ENCODE measurements around the gene P2RY8.
"Not testable (repeated sequence)": the region's sequence is repeated elsewhere in the genome, so short reads cannot be mapped to it uniquely, and the experiment has no call there.

Gene P2RY8

DNA sequence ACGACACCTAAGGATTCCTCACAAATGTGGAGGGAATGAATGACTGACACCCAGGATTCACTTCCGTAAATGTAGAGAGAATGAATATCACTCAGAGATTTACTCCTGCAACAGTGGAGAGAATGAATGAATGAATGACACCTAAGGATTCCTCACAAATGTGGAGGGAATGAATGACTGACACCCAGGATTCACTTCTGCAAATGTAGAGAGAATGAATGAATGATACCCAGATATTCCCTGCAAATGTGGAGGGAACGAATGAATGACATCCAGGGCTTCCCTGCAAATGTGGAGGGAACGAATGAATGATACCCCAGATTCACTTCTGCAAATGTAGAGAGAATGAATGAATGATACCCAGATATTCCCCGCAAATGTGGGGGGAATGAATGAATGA lies 47.6 kb downstream of the P2RY8 start:
- H3K4me3 ChIP-seq (ENCODE audit: low read length); H3K9me3 ChIP-seq (replicated peaks; ENCODE audit: insufficient read depth, low read length); H3K4me1 ChIP-seq (ENCODE audit: low read length); H4K20me1 ChIP-seq (ENCODE audit: insufficient read depth, low read length); H3K9ac ChIP-seq (ENCODE audit: low read length); H3K36me3 ChIP-seq (replicated peaks; ENCODE audit: insufficient read depth, low read length); H3K4me2 ChIP-seq (ENCODE audit: low read depth, low read length); H3K27ac ChIP-seq (ENCODE audit: low read length); H2AFZ ChIP-seq (ENCODE audit: low read length); H3K9me2 ChIP-seq (replicated peaks; ENCODE audit: insufficient read depth, low read length); H3K27me3 ChIP-seq (replicated peaks; ENCODE audit: insufficient read depth, low read length); DNase-seq: not testable (repeated sequence)
- Histone ChIP-seq H3K79me2 (ENCODE audit: low read length) (peaks cover 55% of the 10 kb centered on the region), H3F3A (ENCODE audit: insufficient read depth, low read length) (peaks cover 22% of the 10 kb centered on the region)

DNA sequence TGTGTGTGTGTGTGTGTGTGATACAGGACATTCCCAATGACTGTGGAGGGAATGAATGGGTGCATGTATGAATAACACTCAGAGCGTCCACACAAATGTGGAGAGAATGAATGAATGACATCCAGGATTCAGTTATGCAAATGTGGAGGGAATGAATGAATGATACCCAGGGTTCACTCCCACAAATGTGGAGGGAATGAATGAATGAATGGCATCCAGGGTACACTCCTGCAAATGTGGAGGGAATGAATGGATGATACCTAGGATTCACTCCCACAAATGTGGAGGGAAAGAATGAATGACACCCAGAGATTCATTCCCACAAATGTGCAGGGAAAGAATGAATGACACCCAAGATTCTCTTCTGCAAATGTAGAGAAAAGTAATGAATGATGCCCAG lies 48.2 kb downstream of the P2RY8 start:
- Histone ChIP-seq H3K9me3 (replicated peaks; ENCODE audit: insufficient read depth, low read length) (no peaks in the 10 kb centered on the region), H3K9me2 (replicated peaks; ENCODE audit: insufficient read depth, low read length) (no peaks in the 10 kb centered on the region), H3K36me3 (replicated peaks; ENCODE audit: insufficient read depth, low read length) (no peaks in the 10 kb centered on the region; the same call in 1 of the 2 replicates), H3K79me2 (ENCODE audit: low read length) (peaks cover 61% of the 10 kb centered on the region), H3K4me3 (ENCODE audit: low read length) (no peak overlapping the region), H3K9ac (ENCODE audit: low read length) (no peak overlapping the region), H3K4me1 (ENCODE audit: low read length) (peaks cover 3% of the 10 kb centered on the region; the same call in 1 of the 2 replicates), H3F3A (ENCODE audit: insufficient read depth, low read length) (peaks cover 18% of the 10 kb centered on the region), H3K4me2 (ENCODE audit: low read depth, low read length) (no peak overlapping the region), H3K27ac (ENCODE audit: low read length) (no peak overlapping the region), H4K20me1 (ENCODE audit: insufficient read depth, low read length) (no peaks in the 10 kb centered on the region), H3K27me3 (replicated peaks; ENCODE audit: insufficient read depth, low read length) (no peaks in the 10 kb centered on the region), H2AFZ (ENCODE audit: low read length) (no peak overlapping the region)
- TF ChIP-seq EZH2phosphoT487 (IDR thresholded peaks at IDR 0.05; ENCODE audit: low read length) = no peak
- TF ChIP-seq, protein P1, sequence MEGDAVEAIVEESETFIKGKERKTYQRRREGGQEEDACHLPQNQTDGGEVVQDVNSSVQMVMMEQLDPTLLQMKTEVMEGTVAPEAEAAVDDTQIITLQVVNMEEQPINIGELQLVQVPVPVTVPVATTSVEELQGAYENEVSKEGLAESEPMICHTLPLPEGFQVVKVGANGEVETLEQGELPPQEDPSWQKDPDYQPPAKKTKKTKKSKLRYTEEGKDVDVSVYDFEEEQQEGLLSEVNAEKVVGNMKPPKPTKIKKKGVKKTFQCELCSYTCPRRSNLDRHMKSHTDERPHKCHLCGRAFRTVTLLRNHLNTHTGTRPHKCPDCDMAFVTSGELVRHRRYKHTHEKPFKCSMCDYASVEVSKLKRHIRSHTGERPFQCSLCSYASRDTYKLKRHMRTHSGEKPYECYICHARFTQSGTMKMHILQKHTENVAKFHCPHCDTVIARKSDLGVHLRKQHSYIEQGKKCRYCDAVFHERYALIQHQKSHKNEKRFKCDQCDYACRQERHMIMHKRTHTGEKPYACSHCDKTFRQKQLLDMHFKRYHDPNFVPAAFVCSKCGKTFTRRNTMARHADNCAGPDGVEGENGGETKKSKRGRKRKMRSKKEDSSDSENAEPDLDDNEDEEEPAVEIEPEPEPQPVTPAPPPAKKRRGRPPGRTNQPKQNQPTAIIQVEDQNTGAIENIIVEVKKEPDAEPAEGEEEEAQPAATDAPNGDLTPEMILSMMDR (IDR thresholded peaks at IDR 0.05; ENCODE audit: low read length) = no peak
- no peak for DNase-seq

DNA sequence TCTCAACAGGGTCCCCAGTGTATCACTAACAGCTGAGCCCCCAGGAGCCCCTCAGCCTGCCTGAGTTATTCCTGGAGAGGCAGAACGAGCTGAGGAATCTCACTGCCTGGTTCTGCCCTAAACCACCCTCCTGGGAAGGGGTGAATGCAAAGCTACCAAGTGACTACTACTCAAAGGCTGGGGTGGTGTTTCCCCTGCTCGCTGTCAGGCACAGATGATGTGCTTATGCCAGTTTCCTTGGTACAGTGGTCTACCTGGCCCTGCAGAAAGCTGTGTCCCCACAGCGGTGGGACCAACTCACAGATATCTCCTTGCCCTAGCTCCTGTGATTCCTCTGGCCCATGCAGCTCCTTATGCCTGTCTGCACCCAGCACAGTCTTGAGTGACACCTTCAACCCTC lies 48.8 kb downstream of the P2RY8 start:
- H3K79me2 ChIP-seq (ENCODE audit: low read length) = peaks cover 61% of the 10 kb centered on the region
- no peak for DNase-seq
- H3K4me1 ChIP-seq (ENCODE audit: low read length) = no peaks in the 10 kb centered on the region
- H4K20me1 ChIP-seq (ENCODE audit: insufficient read depth, low read length) = no peaks in the 10 kb centered on the region
- no peaks in the 10 kb centered on the region for H3K9me3 ChIP-seq (replicated peaks; ENCODE audit: insufficient read depth, low read length)
- H3F3A ChIP-seq (ENCODE audit: insufficient read depth, low read length) = peaks cover 19% of the 10 kb centered on the region
- H3K4me3 ChIP-seq (ENCODE audit: low read length) = no peak overlapping the region
- H3K27ac ChIP-seq (ENCODE audit: low read length) = no peak overlapping the region
- no peak overlapping the region for H3K4me2 ChIP-seq (ENCODE audit: low read depth, low read length)
- H3K36me3 ChIP-seq (replicated peaks; ENCODE audit: insufficient read depth, low read length) = no peaks in the 10 kb centered on the region; the same call in 1 of the 2 replicates
- TF ChIP-seq EZH2phosphoT487 (IDR thresholded peaks at IDR 0.05; ENCODE audit: low read length) (no peak), EZH2 (optimal IDR thresholded peaks at IDR 0.05; ENCODE audit: low read depth, low read length) (no peak)
- TF ChIP-seq, protein P1 (IDR thresholded peaks at IDR 0.05; ENCODE audit: low read length) = no peak
- no peaks in the 10 kb centered on the region for H3K9me2 ChIP-seq (replicated peaks; ENCODE audit: insufficient read depth, low read length)
- H3K9ac ChIP-seq (ENCODE audit: low read length) = no peak overlapping the region
- no peaks in the 10 kb centered on the region for H3K27me3 ChIP-seq (replicated peaks; ENCODE audit: insufficient read depth, low read length)
- H2AFZ ChIP-seq (ENCODE audit: low read length) = no peak overlapping the region

DNA sequence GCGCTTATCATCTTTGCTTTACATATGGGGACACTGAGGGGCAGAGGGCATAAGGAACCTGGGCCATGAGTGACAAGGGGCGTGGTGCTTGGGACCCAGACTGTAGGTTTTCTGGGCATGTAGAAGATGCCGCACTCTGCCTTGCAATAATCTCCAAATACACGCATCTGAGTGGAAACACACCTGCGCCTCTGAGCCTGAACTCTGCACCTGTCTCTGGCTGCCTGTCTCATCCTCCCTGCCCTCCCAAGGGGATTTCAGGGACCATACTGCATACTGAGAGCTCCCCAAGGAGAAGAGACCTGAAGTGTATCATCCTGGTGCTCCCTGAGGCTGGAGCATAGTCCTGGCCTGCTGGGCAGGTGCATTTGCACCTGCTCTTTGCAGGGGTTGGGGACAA lies 49.6 kb downstream of the P2RY8 start:
- Histone ChIP-seq H3K9me2 (replicated peaks; ENCODE audit: insufficient read depth, low read length) (no peaks in the 10 kb centered on the region), H3K9me3 (replicated peaks; ENCODE audit: insufficient read depth, low read length) (no peaks in the 10 kb centered on the region), H3K27ac (ENCODE audit: low read length) (no peak overlapping the region), H3F3A (ENCODE audit: insufficient read depth, low read length) (peaks cover 13% of the 10 kb centered on the region), H4K20me1 (ENCODE audit: insufficient read depth, low read length) (no peaks in the 10 kb centered on the region), H3K9ac (ENCODE audit: low read length) (no peak overlapping the region), H2AFZ (ENCODE audit: low read length) (no peak overlapping the region), H3K4me1 (ENCODE audit: low read length) (no peaks in the 10 kb centered on the region), H3K4me3 (ENCODE audit: low read length) (no peak overlapping the region), H3K4me2 (ENCODE audit: low read depth, low read length) (no peak overlapping the region), H3K79me2 (ENCODE audit: low read length) (peaks cover 56% of the 10 kb centered on the region), H3K27me3 (replicated peaks; ENCODE audit: insufficient read depth, low read length) (no peaks in the 10 kb centered on the region), H3K36me3 (replicated peaks; ENCODE audit: insufficient read depth, low read length) (no peaks in the 10 kb centered on the region; the same call in 1 of the 2 replicates)
- TF ChIP-seq EZH2 (optimal IDR thresholded peaks at IDR 0.05; ENCODE audit: low read depth, low read length) (no peak), EZH2phosphoT487 (IDR thresholded peaks at IDR 0.05; ENCODE audit: low read length) (no peak)
- TF ChIP-seq, protein P1 (IDR thresholded peaks at IDR 0.05; ENCODE audit: low read length) = no peak
- no peak for DNase-seq

Data from MM.1S (cell line).